HEK293T (cell line): Measurements from ENCODE around the gene OTC.

Experiments used
- BHLHE40 ChIP-seq: fragments of 450-650 bp; IDR thresholded peaks from 2 replicates; pipeline ENCODE4 v1.6.1; 2016; ENCODE audit warnings: mild to moderate bottlenecking, moderate library complexity, borderline replicate concordance
- CTBP1 ChIP-seq: fragments of 450-650 bp; IDR thresholded peaks from 2 replicates; pipeline ENCODE4 v1.6.1; 2016; ENCODE audit warnings: borderline replicate concordance
- NFRKB ChIP-seq: fragments of 450-650 bp; IDR thresholded peaks from 2 replicates; pipeline ENCODE4 v1.6.1; 2016; ENCODE audit warnings: mild to moderate bottlenecking, moderate library complexity
- PKNOX1 ChIP-seq: fragments of 450-650 bp; IDR thresholded peaks from 2 replicates; pipeline ENCODE4 v1.6.1; 2016
- SP1 ChIP-seq: fragments of 450-650 bp; IDR thresholded peaks from 2 replicates; pipeline ENCODE4 v1.6.1; 2017
- SUZ12 ChIP-seq: fragments of 450-650 bp; IDR thresholded peaks from 2 replicates; pipeline ENCODE4 v1.6.1; 2016; ENCODE audit warnings: mild to moderate bottlenecking
- ZNF384 ChIP-seq: fragments of 450-650 bp; IDR thresholded peaks from 2 replicates; pipeline ENCODE4 v1.6.1; 2016

DNA sequence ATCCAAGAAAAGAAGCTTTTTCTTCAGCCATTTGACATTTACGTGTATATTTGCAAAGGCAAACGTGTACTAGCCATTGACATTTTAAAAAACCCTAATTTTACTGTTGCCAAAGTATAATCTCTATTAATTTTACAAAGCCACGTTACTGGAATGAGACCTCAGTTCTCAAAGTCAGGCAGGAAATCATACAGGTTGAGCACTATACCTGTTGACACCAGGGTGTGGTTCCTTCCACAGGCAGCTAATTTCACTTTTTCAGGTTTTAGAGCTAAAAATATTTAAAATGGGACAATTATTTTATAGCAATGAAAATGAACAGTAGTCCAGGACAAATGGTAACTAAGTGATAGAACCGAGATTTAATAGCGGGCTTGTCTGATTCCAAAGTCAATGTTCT lies 31.6 kb upstream of the OTC start:
- TF ChIP-seq SP1 (no peak), PKNOX1 (no peak), ZNF384 (no peak), CTBP1 (no peak), SUZ12 (no peak), BHLHE40 (no peak), NFRKB (no peak)
